HepG2 (cell line): ENCODE results near the gene RB1.

Source experiments
- EP300 ChIP-seq, 3 experiments: sonication (generic) in 1 of 3; formaldehyde crosslinking in 1 of 3; IDR thresholded peaks; 2 replicates each; pipeline versions ENCODE4 v1.5.1 to v1.6.1; 2011 to 2020; ENCODE audit warnings: low read depth in 2 of 3, low read length in 2 of 3, borderline replicate concordance in 1 of 3, improper control_type of control experiment in 1 of 3, mild to moderate bottlenecking in 1 of 3, missing genetic modification reagents in 1 of 3, moderate library complexity in 1 of 3
- HCFC1 ChIP-seq: fragments of 150-350 bp; IDR thresholded peaks from 2 replicates; pipeline ENCODE4 v1.6.1; 2014; ENCODE audit warnings: low read depth, low read length
- KDM5A ChIP-seq: fragments of 200-600 bp; sonication (generic); IDR thresholded peaks from 2 replicates; pipeline ENCODE4 v1.7.0; 2018; ENCODE audit warnings: antibody characterized with exemption, mild to moderate bottlenecking, low read length, borderline replicate concordance
- MAZ ChIP-seq, 2 experiments: sonication (generic) in 1 of 2; formaldehyde crosslinking in 1 of 2; IDR thresholded peaks; 2 replicates each; pipeline versions ENCODE4 v1.5.0 to v1.6.1; 2012 to 2020; ENCODE audit warnings: low read depth in 2 of 2, mild to moderate bottlenecking in 2 of 2, borderline replicate concordance in 1 of 2, improper control_type of control experiment in 1 of 2, low read length in 1 of 2, missing genetic modification reagents in 1 of 2, moderate library complexity in 1 of 2
- POLR2AphosphoS5 ChIP-seq: IDR thresholded peaks from 2 replicates; pipeline ENCODE4 v1.6.1; 2012; ENCODE audit warnings: low read depth, low read length
- RBFOX2 ChIP-seq: fragments of 200-400 bp; formaldehyde crosslinking; IDR thresholded peaks from 2 replicates; pipeline ENCODE4 v1.6.1; 2017; ENCODE audit warnings: low read depth, mild to moderate bottlenecking, low read length
- TBX3 ChIP-seq: fragments of 450-650 bp; IDR thresholded peaks from 2 replicates; pipeline ENCODE4 v1.6.1; 2017; ENCODE audit warnings: antibody characterized with exemption, mild to moderate bottlenecking, inconsistent platforms, borderline replicate concordance
- TOE1 ChIP-seq: sonication (generic); formaldehyde crosslinking; IDR thresholded peaks from 2 replicates; pipeline ENCODE4 v1.4.0; 2020; ENCODE audit warnings: mild to moderate bottlenecking, missing genetic modification reagents
- ZNF460 ChIP-seq: sonication (generic); formaldehyde crosslinking; IDR thresholded peaks from 2 replicates; pipeline ENCODE4 v1.5.1; 2020; ENCODE audit warnings: missing genetic modification reagents, mild to moderate bottlenecking, borderline replicate concordance
- ZNF605 ChIP-seq: sonication (generic); formaldehyde crosslinking; IDR thresholded peaks from 2 replicates; pipeline ENCODE4 v1.8.0; 2022; ENCODE audit warnings: mild to moderate bottlenecking, missing genetic modification reagents
- TF ChIP-seq, protein P1 (sequence below): sonication (generic); formaldehyde crosslinking; IDR thresholded peaks from 2 replicates; pipeline ENCODE4 v1.4.0; 2020; ENCODE audit warnings: missing genetic modification reagents, mild to moderate bottlenecking, borderline replicate concordance

DNA sequence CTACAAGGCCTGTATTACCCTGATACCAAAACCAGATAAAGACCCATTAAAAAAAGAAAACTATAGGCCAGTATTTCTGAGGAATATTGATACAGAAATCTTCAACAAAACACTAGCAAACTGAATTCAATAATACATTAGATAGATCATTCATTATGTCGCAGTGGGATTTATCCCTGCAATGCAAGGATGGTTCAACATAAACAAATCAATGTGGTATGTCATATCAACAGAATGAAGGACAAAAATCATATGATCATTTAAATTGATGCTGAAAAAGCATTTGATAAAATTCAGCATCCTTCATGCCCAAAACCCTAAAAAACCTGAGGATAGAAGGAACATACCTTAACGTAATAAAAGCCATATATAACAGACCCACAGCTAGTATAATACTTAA, 50.0 kb downstream of the RB1 start:
- no peak for TF ChIP-seq TOE1 (CRISPR knock-in tag)
- no peak for TF ChIP-seq POLR2AphosphoS5
- no peak for TF ChIP-seq RBFOX2
- no peak for TF ChIP-seq MAZ (IDR thresholded peaks at IDR 0.05; ENCODE audit: borderline replicate concordance, low read depth, low read length)
- no peak for TF ChIP-seq MAZ (CRISPR knock-in tag; IDR thresholded peaks at IDR 0.05; ENCODE audit: low read depth)
- no peak for TF ChIP-seq ZNF460 (CRISPR knock-in tag)
- no peak for TF ChIP-seq TBX3
- no peak for TF ChIP-seq ZNF605 (CRISPR knock-in tag)
- no peak for TF ChIP-seq KDM5A
- TF ChIP-seq HCFC1 = no peak
- no peak for TF ChIP-seq EP300 (IDR thresholded peaks at IDR 0.05; ENCODE audit: low read depth in 2 of 2, low read length in 2 of 2)
- TF ChIP-seq EP300 (CRISPR knock-in tag; IDR thresholded peaks at IDR 0.05; ENCODE audit: borderline replicate concordance) = no peak
- TF ChIP-seq, protein P1, sequence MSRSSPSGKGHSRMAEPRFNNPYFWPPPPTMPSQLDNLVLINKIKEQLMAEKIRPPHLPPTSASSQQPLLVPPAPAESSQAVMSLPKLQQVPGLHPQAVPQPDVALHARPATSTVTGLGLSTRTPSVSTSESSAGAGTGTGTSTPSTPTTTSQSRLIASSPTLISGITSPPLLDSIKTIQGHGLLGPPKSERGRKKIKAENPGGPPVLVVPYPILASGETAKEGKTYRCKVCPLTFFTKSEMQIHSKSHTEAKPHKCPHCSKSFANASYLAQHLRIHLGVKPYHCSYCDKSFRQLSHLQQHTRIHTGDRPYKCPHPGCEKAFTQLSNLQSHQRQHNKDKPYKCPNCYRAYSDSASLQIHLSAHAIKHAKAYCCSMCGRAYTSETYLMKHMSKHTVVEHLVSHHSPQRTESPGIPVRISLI (CRISPR knock-in tag) = no peak
